Mesothelial cell of epicardium (in vitro differentiated cells): ENCODE data around the gene FAM169A. TPM values are rescaled to one million over a fixed set of nuclear protein-coding genes. Genes with fewer than 3 reads are reported as not detected.

ENCODE experiments used
- DNase-seq, 2 experiments: peaks; one replicate each; pipeline ENCODE4 v3.0.0; 2021; ENCODE audit warnings: low spot score in 2 of 2; ENCODE audit not compliant: unreplicated experiment in 2 of 2
- H3K27ac Mint-ChIP-seq: 2 replicates; pipeline ENCODE4 v1.8.0; 2021; ENCODE audit warnings: mixed read lengths
- H3K27me3 Mint-ChIP-seq: 2 replicates; pipeline ENCODE4 v1.8.0; 2021; ENCODE audit warnings: low read depth, mixed read lengths
- H3K36me3 Mint-ChIP-seq: 2 replicates; pipeline ENCODE4 v1.8.0; 2021; ENCODE audit warnings: mixed read lengths
- H3K4me1 Mint-ChIP-seq: 2 replicates; pipeline ENCODE4 v1.8.0; 2021; ENCODE audit warnings: mixed read lengths
- H3K4me3 Mint-ChIP-seq: 2 replicates; pipeline ENCODE4 v1.8.0; 2021; ENCODE audit warnings: mild to moderate bottlenecking, moderate library complexity, mixed read lengths
- H3K9me3 Mint-ChIP-seq: 2 replicates; pipeline ENCODE4 v1.8.0; 2021; ENCODE audit warnings: mixed read lengths
- total RNA-seq: library from RNA; stranded (reverse); gene quantifications from 3 replicates; pipeline ENCODE4 v1.2.1, GENCODE V29; 2021
- TF ChIP-seq, protein P1 (sequence below): fragments of 200-600 bp; sonication (generic); IDR thresholded peaks from one replicate; pipeline ENCODE4 v1.5.0; 2021; ENCODE audit warnings: antibody characterized with exemption; ENCODE audit not compliant: unreplicated experiment

The FAM169A gene
- total RNA-seq, 1 donor from 2014 or later, result 23.7 TPM

DNA sequence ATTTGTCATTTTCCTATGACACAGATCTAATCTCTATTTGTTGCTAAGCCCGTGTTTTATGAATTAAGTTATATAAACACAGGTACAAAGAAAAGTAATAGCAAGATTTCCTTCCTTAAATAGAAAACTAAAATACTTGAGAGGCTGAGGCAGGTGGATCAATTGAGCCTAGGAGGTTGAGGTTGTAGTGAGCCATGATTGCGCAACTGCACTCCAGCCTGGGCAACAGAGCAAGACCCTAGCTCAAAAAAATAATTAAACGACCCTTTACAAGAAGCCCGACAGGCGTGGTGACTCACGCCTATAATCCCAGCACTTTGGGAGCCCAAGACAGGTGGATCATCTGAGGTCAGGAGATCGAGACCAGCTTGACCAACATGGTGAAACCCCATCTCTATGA is 36.8 kb downstream of the FAM169A start:
- no peak overlapping the region for H3K4me3 Mint-ChIP-seq
- peaks cover 3% of the 10 kb centered on the region for H3K36me3 Mint-ChIP-seq
- H3K27ac Mint-ChIP-seq, result no peak overlapping the region
- no peaks in the 10 kb centered on the region for H3K9me3 Mint-ChIP-seq
- H3K4me1 Mint-ChIP-seq, result peaks cover 1% of the 10 kb centered on the region
- no peak for DNase-seq
- TF ChIP-seq, protein P1, sequence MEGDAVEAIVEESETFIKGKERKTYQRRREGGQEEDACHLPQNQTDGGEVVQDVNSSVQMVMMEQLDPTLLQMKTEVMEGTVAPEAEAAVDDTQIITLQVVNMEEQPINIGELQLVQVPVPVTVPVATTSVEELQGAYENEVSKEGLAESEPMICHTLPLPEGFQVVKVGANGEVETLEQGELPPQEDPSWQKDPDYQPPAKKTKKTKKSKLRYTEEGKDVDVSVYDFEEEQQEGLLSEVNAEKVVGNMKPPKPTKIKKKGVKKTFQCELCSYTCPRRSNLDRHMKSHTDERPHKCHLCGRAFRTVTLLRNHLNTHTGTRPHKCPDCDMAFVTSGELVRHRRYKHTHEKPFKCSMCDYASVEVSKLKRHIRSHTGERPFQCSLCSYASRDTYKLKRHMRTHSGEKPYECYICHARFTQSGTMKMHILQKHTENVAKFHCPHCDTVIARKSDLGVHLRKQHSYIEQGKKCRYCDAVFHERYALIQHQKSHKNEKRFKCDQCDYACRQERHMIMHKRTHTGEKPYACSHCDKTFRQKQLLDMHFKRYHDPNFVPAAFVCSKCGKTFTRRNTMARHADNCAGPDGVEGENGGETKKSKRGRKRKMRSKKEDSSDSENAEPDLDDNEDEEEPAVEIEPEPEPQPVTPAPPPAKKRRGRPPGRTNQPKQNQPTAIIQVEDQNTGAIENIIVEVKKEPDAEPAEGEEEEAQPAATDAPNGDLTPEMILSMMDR, result no peak
- no peaks in the 10 kb centered on the region for H3K27me3 Mint-ChIP-seq

DNA sequence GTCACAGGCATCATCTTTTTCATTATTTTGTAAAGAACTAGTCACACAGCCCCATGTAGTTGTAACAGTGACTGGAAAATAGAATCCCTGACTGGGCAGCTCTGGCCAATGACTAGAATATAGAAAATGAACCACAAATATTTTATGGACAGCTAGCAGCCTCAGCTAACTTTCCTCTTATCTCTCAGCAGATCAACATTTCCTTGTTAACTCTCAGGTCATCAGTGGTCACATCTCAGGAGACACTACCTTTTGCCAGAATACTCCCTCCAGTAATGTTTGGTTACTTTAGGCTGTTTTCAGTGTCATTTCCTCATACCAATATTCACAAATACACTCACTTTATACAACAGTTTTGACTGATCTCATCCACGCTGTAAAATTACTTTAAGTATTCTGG is 43.9 kb downstream of the FAM169A start:
- TF ChIP-seq, protein P1, result no peak
- no peak for DNase-seq
- Mint-ChIP-seq H3K27ac (no peak overlapping the region), H3K36me3 (no peaks in the 10 kb centered on the region), H3K9me3 (no peaks in the 10 kb centered on the region), H3K4me1 (peaks cover 7% of the 10 kb centered on the region), H3K27me3 (no peaks in the 10 kb centered on the region), H3K4me3 (no peak overlapping the region)

DNA sequence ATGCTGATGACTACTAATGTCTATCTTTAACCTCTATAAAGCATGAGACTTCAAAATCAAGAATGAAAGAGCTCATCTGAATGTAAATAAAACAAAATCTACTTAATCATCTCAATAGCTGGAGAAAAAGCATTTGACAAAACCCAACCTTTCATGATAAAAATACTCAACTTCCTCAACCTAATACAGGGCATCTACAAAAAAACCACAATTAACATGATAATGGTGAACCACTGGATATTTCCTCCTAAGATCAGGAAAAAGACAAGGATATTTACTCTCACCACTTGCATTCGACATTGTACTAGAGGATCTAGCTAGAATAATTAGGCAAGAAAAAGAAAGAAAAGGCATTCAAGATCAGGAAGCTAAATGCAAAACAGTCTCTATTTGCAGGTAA is 49.3 kb downstream of the FAM169A start:
- Mint-ChIP-seq H3K27ac (no peak overlapping the region), H3K9me3 (peaks cover 5% of the 10 kb centered on the region), H3K4me3 (no peak overlapping the region), H3K4me1 (no peaks in the 10 kb centered on the region), H3K36me3 (peaks cover 7% of the 10 kb centered on the region), H3K27me3 (no peaks in the 10 kb centered on the region)
- DNase-seq, result no peak
- TF ChIP-seq, protein P1, result no peak

DNA sequence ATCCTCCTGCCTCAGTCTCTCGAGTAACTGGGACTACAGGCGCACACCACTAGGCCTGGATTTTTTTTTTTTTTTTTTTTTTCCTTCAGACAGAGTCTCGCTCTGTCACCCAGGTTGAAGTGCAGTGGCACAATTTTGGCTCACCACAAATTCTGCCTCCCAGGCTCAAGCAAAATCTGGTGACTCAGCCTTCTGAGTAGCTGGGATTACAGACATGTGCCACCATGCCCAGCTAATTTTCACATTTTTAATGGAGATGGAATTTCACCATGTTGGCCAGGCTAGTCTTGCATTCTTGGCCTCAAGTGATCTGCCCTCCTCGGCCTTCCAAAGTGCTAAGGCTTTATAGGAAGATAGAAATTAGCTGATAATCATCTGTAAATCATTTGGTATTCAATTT is 55.3 kb downstream of the FAM169A start:
- Mint-ChIP-seq H3K4me1 (no peaks in the 10 kb centered on the region), H3K36me3 (peaks cover 17% of the 10 kb centered on the region), H3K9me3 (peaks cover 9% of the 10 kb centered on the region), H3K4me3 (no peak overlapping the region), H3K27me3 (no peaks in the 10 kb centered on the region), H3K27ac (no peak overlapping the region)
- no peak for DNase-seq
- TF ChIP-seq, protein P1, result no peak

DNA sequence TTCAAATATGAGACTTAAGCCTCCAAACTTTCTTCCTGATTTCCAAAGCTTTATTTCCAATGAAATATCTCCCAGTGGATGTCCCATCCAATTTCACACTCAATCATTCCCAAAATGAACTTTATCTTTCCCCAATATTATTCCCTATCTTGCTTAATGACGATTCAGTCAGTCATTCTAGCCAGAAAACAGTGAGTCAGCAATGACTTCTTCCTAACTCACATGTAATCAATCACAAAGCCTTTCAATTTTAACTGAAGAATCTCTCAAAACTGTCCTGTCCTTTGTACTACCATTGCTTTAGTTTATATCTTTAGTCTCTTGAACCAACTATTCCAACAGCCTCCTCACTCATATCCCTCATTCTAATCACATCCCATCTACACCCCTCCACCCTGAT is 64.2 kb downstream of the FAM169A start:
- no peak for DNase-seq
- H3K36me3 Mint-ChIP-seq, result peaks cover 9% of the 10 kb centered on the region
- TF ChIP-seq, protein P1, result no peak
- no peak overlapping the region for H3K4me3 Mint-ChIP-seq
- no peaks in the 10 kb centered on the region for H3K4me1 Mint-ChIP-seq
- no peaks in the 10 kb centered on the region for H3K9me3 Mint-ChIP-seq
- no peak overlapping the region for H3K27ac Mint-ChIP-seq
- H3K27me3 Mint-ChIP-seq, result no peaks in the 10 kb centered on the region

DNA sequence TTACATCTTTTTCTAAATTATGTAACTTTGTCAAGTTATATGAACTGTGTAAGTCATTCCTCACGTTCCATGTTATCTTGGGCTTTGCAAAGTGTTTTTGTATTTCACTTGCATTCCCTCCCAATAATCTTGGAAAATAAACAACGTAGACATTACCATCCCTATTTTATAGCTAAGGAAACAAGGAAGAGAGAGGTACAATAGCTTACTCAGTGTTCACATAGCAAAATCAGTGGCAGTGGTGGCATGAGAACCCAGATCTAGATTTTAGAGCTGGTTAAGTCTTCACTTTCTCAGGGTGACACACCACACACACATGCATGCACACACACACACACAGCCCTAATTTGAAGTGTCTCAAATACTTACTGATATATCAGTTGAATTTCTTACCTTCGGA is 65.0 kb downstream of the FAM169A start:
- Mint-ChIP-seq H3K36me3 (peaks cover 12% of the 10 kb centered on the region), H3K4me3 (no peak overlapping the region), H3K9me3 (no peaks in the 10 kb centered on the region), H3K27ac (no peak overlapping the region), H3K27me3 (no peaks in the 10 kb centered on the region), H3K4me1 (no peaks in the 10 kb centered on the region)
- TF ChIP-seq, protein P1, result no peak
- no peak for DNase-seq
